Tibial nerve (tissue), 4 donors: Measurements from ENCODE around the gene TMEM147. TPM values are rescaled to one million over a fixed set of nuclear protein-coding genes. Genes with fewer than 3 reads are reported as not detected.

ENCODE experiments used
- DNase-seq, 2 donors: peaks; one replicate each; pipeline ENCODE4 v3.0.0-alpha.2; 2019; ENCODE audit warnings: low spot score in 2 of 2
- H3K27ac ChIP-seq, 4 donors: fragments of 200-600 bp; sonication (generic) in 3 of 4; one replicate each; pipeline ENCODE4 v1.5.1; 2017 to 2019; ENCODE audit warnings: mild to moderate bottlenecking in 1 of 4
- H3K27me3 ChIP-seq, 2 donors: fragments of 200-600 bp; sonication (generic) in 1 of 2; one replicate each; pipeline versions ENCODE4 v1.5.1 to v1.6.0; 2017 to 2019
- H3K36me3 ChIP-seq, 3 donors: fragments of 200-600 bp; sonication (generic); one replicate each; pipeline ENCODE4 v1.5.1; 2018 to 2019
- H3K4me1 ChIP-seq, 4 donors: fragments of 200-600 bp; sonication (generic) in 3 of 4; one replicate each; pipeline ENCODE4 v1.5.1; 2017 to 2019
- H3K4me3 ChIP-seq, 4 donors: fragments of 200-600 bp; sonication (generic) in 3 of 4; one replicate each; pipeline ENCODE4 v1.5.1; 2017 to 2019; ENCODE audit warnings: mild to moderate bottlenecking in 1 of 4, moderate library complexity in 1 of 4
- H3K9me3 ChIP-seq, 4 donors: fragments of 200-600 bp; sonication (generic) in 3 of 4; one replicate each; pipeline ENCODE4 v1.5.1; 2017 to 2019
- EP300 ChIP-seq, 2 donors: sonication (generic); formaldehyde crosslinking; IDR thresholded peaks; one replicate each; pipeline ENCODE4 v1.6.1; 2017; ENCODE audit warnings: antibody characterized with exemption in 2 of 2, mild to moderate bottlenecking in 1 of 2
- POLR2A ChIP-seq, 2 donors: fragments of 450-650 bp; IDR thresholded peaks; one replicate each; pipeline ENCODE4 v1.6.1; 2017; ENCODE audit warnings: antibody characterized with exemption in 2 of 2, mild to moderate bottlenecking in 2 of 2, moderate library complexity in 2 of 2
- WGBS, 2 donors: methylation state at CpG; one replicate each; pipeline ENCODE4 v1.1.5; 2018; 5-methylcytosine and 5-hydroxymethylcytosine counted together
- total RNA-seq, 4 donors: library from RNA; depleted of rRNA; stranded (reverse); fragments of >200 nt; gene quantifications; one replicate each; pipeline ENCODE4 v1.1.0, GENCODE V29; 2016
- TF ChIP-seq, protein P1 (sequence below), 5 experiments: fragments of 200-600 bp in 3 of 5; fragments of 450-650 bp in 2 of 5; sonication (generic) in 3 of 5; IDR thresholded peaks; one replicate each; pipeline ENCODE4 v1.5.1; 2016 to 2019; ENCODE audit warnings: antibody characterized with exemption in 5 of 5, mild to moderate bottlenecking in 3 of 5, moderate library complexity in 2 of 5

TMEM147 gene
- total RNA-seq, 4 donors from 2014 or later: 63.8 to 103 (median 68.2) TPM

- H3K27me3 ChIP-seq: peaks cover 0 to 47% of the 10 kb centered on the region in 2 donors
- DNase-seq: no peak
- 74 to 87% methylated on average over 4 of the region's 4 CpGs for WGBS, 2 donors
- H3K36me3 ChIP-seq: no peaks in the 10 kb centered on the region
- H3K4me1 ChIP-seq: no peaks in the 10 kb centered on the region
- H3K27ac ChIP-seq: no peak overlapping the region
- no peak for TF ChIP-seq EP300 (IDR thresholded peaks at IDR 0.05)
- TF ChIP-seq, protein P1, sequence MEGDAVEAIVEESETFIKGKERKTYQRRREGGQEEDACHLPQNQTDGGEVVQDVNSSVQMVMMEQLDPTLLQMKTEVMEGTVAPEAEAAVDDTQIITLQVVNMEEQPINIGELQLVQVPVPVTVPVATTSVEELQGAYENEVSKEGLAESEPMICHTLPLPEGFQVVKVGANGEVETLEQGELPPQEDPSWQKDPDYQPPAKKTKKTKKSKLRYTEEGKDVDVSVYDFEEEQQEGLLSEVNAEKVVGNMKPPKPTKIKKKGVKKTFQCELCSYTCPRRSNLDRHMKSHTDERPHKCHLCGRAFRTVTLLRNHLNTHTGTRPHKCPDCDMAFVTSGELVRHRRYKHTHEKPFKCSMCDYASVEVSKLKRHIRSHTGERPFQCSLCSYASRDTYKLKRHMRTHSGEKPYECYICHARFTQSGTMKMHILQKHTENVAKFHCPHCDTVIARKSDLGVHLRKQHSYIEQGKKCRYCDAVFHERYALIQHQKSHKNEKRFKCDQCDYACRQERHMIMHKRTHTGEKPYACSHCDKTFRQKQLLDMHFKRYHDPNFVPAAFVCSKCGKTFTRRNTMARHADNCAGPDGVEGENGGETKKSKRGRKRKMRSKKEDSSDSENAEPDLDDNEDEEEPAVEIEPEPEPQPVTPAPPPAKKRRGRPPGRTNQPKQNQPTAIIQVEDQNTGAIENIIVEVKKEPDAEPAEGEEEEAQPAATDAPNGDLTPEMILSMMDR (IDR thresholded peaks at IDR 0.05): no peak
- TF ChIP-seq POLR2A (IDR thresholded peaks at IDR 0.05): no peak
- no peak overlapping the region for H3K4me3 ChIP-seq
- H3K9me3 ChIP-seq: no peaks in the 10 kb centered on the region
Measured at GRCh38 chr19:35525873-35526272, 19.6 kb upstream of the TMEM147 start.

DNA sequence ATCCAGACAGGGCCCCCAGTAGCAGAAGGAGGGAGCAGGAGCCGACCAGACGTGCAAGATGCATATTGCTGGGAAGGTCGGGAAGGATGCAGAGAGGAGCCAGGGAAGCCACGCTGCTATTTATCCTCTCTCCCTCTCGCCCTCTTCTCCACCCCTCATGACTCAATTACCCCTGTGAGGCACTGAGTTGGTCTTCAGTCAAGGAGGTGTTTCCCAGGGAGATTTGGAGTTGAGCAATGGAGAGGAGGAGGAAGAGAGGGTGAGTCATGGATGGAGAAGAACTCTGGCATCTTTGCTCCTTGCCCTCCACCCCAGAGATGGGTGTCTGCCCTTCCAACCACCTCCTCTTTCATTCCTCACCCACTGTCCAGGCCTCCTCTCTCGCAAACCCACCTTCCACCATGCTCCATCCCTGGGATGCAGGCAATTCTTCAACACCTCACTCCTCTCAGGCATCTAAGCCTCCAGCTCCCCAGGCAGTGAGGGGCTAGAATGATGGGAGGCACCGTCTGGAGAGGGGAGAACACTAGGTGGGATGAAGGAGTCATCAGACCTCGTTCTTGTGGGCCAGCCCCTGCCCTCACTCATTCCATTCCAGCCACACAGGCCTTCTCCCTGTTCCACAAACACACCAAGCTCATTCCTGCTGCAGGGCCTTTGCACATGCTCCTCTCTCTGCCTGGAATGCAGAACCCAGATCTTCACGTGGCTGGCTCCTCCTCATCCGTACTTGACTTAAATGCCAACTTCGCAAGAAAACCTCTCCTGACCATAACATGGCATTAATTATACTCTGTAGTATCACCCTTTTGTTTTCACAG lies 17.0 kb upstream of the TMEM147 start, which contains the start of gene SBSN:
Gene SBSN, minus strand, starts transcription at position 94 of the 821 bp plus-strand sequence. Its CDS starts 30 bp downstream, at position 64.
- Histone ChIP-seq H3K9me3 (no peaks in the 10 kb centered on the region), H3K27me3 (peaks cover 0 to 72% of the 10 kb centered on the region in 2 donors), H3K4me1 (peaks cover 0 to 1% (median 0%) of the 10 kb centered on the region in 4 donors), H3K36me3 (no peaks in the 10 kb centered on the region), H3K27ac (no peak within 1 kb of the TSS), H3K4me3 (no peak within 1 kb of the TSS)
- WGBS, 2 donors: 78% methylated on average over 11 of the region's 11 CpGs
- no peak for DNase-seq
- TF ChIP-seq EP300 (IDR thresholded peaks at IDR 0.05) (no peak), POLR2A (IDR thresholded peaks at IDR 0.05) (no peak)

GRCh38 chr19:35529241-35530218 lies 15.9 kb upstream of the TMEM147 start:
- TF ChIP-seq, protein P1 (IDR thresholded peaks at IDR 0.05): no peak
- no peak for TF ChIP-seq EP300 (IDR thresholded peaks at IDR 0.05)
- TF ChIP-seq POLR2A (IDR thresholded peaks at IDR 0.05): no peak
- H3K9me3 ChIP-seq: no peaks in the 10 kb centered on the region
- DNase-seq: no peak
- H3K4me1 ChIP-seq: peaks cover 0 to 8% (median 0%) of the 10 kb centered on the region in 4 donors
- H3K27me3 ChIP-seq: peaks cover 0 to 77% of the 10 kb centered on the region in 2 donors
- H3K36me3 ChIP-seq: no peaks in the 10 kb centered on the region
- no peak overlapping the region for H3K27ac ChIP-seq
- H3K4me3 ChIP-seq: no peak overlapping the region
- 59 to 68% methylated on average over 18 to 19 of the region's 19 CpGs for WGBS, 2 donors

DNA sequence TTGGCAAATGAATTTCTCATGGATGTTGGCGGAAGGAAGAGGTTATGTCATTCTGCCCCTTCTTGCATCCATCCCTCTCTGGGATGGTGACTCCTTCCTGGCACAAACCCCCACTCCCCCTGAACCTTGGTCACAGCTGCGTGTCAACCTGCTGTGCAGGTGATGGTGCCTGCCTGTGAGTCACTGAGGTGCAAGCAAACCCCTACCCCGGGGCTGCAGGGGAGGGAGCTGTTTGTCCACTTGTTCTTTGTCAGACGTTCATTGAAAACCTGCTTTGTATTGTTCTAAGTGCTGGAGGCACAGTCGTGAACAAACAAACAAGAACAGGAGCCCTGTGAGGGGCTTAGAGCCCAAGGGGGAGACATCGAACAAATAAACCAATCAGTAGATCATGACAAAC lies 14.1 kb upstream of the TMEM147 start:
- TF ChIP-seq EP300 (IDR thresholded peaks at IDR 0.05) (no peak), POLR2A (IDR thresholded peaks at IDR 0.05) (no peak)
- TF ChIP-seq, protein P1 (IDR thresholded peaks at IDR 0.05): no peak
- no peak for DNase-seq
- Histone ChIP-seq H3K36me3 (no peaks in the 10 kb centered on the region), H3K4me3 (no peak overlapping the region), H3K9me3 (no peaks in the 10 kb centered on the region), H3K27me3 (peaks cover 0 to 84% of the 10 kb centered on the region in 2 donors), H3K4me1 (peaks cover 0 to 8% (median 0%) of the 10 kb centered on the region in 4 donors), H3K27ac (no peak overlapping the region)
- 44 to 52% methylated on average over 6 of the region's 6 CpGs for WGBS, 2 donors

GRCh38 chr19:35533201-35533821 lies 12.1 kb upstream of the TMEM147 start, which contains the start of gene GAPDHS:
GAPDHS (plus strand) TSS chr19:35533456; CDS start chr19:35533528, 72 bp downstream.
- DNase-seq: no peak

More at GRCh38 chr19:35533201-35533821, 12.1 kb upstream of the TMEM147 start, which contains the start of gene GAPDHS:
- peaks cover 0 to 71% of the 10 kb centered on the region in 2 donors for H3K27me3 ChIP-seq
- no peak for TF ChIP-seq POLR2A (IDR thresholded peaks at IDR 0.05)
- TF ChIP-seq, protein P1 (IDR thresholded peaks at IDR 0.05): no peak
- TF ChIP-seq EP300 (IDR thresholded peaks at IDR 0.05): no peak
- 42 to 47% methylated on average over 22 to 36 of the region's 39 CpGs for WGBS, 2 donors
- H3K9me3 ChIP-seq: no peaks in the 10 kb centered on the region
- H3K36me3 ChIP-seq: no peaks in the 10 kb centered on the region
- peaks cover 0 to 8% (median 0%) of the 10 kb centered on the region in 4 donors for H3K4me1 ChIP-seq
- H3K27ac ChIP-seq: no peak within 1 kb of the TSS
- H3K4me3 ChIP-seq: no peak within 1 kb of the TSS
